Measurements from ENCODE around the gene TMEM163.

DNA sequence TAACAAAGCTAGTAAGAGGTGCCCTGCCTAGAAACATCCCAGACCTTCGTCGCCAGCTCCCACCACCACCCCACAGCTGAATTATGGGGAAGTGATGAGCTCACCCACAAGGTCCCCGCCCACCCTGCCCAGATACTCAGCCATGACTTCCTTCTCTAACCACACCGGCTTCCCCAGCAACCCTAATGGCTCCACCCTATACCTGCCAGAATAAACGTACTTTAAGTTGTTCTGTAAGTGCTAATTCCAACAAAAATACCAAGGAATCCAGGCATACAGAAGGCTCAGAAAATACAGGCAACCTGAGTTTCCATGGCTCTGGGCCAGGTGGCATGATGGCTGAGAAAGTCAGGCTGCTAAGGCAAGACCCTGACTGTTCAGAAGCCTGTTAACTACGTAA is 39.1 kb downstream of the TMEM163 start:
- TF ChIP-seq SIN3A (IDR thresholded peaks at IDR 0.05; ENCODE audit: borderline replicate concordance, low read depth, low read length) (no peak), BCL6 (CRISPR knock-in tag; IDR thresholded peaks at IDR 0.05) (no peak), EZH2 (conservative IDR thresholded peaks at IDR 0.05; ENCODE audit: low read depth, low read length) (no peak), ZZZ3 (CRISPR knock-in tag; IDR thresholded peaks at IDR 0.05; ENCODE audit: borderline replicate concordance) (no peak), FOXM1 (CRISPR knock-in tag; IDR thresholded peaks at IDR 0.05) (no peak), MAZ (IDR thresholded peaks at IDR 0.05; ENCODE audit: borderline replicate concordance, low read depth, low read length) (no peak), MAZ (CRISPR knock-in tag; IDR thresholded peaks at IDR 0.05; ENCODE audit: low read depth) (no peak), ERF (CRISPR knock-in tag; IDR thresholded peaks at IDR 0.05) (no peak), SOX6 (IDR thresholded peaks at IDR 0.05) (no peak), SOX6 (CRISPR knock-in tag; IDR thresholded peaks at IDR 0.05) (no peak), FOXA1 (IDR thresholded peaks at IDR 0.05) (no peak), FOXA1 (CRISPR knock-in tag; IDR thresholded peaks at IDR 0.05) (no peak)
- TF ChIP-seq, protein P1, sequence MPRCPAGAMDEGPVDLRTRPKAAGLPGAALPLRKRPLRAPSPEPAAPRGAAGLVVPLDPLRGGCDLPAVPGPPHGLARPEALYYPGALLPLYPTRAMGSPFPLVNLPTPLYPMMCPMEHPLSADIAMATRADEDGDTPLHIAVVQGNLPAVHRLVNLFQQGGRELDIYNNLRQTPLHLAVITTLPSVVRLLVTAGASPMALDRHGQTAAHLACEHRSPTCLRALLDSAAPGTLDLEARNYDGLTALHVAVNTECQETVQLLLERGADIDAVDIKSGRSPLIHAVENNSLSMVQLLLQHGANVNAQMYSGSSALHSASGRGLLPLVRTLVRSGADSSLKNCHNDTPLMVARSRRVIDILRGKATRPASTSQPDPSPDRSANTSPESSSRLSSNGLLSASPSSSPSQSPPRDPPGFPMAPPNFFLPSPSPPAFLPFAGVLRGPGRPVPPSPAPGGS (CRISPR knock-in tag; IDR thresholded peaks at IDR 0.05): no peak
- TF ChIP-seq, protein P2, sequence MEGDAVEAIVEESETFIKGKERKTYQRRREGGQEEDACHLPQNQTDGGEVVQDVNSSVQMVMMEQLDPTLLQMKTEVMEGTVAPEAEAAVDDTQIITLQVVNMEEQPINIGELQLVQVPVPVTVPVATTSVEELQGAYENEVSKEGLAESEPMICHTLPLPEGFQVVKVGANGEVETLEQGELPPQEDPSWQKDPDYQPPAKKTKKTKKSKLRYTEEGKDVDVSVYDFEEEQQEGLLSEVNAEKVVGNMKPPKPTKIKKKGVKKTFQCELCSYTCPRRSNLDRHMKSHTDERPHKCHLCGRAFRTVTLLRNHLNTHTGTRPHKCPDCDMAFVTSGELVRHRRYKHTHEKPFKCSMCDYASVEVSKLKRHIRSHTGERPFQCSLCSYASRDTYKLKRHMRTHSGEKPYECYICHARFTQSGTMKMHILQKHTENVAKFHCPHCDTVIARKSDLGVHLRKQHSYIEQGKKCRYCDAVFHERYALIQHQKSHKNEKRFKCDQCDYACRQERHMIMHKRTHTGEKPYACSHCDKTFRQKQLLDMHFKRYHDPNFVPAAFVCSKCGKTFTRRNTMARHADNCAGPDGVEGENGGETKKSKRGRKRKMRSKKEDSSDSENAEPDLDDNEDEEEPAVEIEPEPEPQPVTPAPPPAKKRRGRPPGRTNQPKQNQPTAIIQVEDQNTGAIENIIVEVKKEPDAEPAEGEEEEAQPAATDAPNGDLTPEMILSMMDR (CRISPR knock-in tag; IDR thresholded peaks at IDR 0.05): no peak
- TF ChIP-seq, protein P3, sequence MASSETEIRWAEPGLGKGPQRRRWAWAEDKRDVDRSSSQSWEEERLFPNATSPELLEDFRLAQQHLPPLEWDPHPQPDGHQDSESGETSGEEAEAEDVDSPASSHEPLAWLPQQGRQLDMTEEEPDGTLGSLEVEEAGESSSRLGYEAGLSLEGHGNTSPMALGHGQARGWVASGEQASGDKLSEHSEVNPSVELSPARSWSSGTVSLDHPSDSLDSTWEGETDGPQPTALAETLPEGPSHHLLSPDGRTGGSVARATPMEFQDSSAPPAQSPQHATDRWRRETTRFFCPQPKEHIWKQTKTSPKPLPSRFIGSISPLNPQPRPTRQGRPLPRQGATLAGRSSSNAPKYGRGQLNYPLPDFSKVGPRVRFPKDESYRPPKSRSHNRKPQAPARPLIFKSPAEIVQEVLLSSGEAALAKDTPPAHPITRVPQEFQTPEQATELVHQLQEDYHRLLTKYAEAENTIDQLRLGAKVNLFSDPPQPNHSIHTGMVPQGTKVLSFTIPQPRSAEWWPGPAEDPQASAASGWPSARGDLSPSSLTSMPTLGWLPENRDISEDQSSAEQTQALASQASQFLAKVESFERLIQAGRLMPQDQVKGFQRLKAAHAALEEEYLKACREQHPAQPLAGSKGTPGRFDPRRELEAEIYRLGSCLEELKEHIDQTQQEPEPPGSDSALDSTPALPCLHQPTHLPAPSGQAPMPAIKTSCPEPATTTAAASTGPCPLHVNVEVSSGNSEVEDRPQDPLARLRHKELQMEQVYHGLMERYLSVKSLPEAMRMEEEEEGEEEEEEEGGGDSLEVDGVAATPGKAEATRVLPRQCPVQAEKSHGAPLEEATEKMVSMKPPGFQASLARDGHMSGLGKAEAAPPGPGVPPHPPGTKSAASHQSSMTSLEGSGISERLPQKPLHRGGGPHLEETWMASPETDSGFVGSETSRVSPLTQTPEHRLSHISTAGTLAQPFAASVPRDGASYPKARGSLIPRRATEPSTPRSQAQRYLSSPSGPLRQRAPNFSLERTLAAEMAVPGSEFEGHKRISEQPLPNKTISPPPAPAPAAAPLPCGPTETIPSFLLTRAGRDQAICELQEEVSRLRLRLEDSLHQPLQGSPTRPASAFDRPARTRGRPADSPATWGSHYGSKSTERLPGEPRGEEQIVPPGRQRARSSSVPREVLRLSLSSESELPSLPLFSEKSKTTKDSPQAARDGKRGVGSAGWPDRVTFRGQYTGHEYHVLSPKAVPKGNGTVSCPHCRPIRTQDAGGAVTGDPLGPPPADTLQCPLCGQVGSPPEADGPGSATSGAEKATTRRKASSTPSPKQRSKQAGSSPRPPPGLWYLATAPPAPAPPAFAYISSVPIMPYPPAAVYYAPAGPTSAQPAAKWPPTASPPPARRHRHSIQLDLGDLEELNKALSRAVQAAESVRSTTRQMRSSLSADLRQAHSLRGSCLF (CRISPR knock-in tag; IDR thresholded peaks at IDR 0.05; ENCODE audit: borderline replicate concordance): no peak

All from HepG2 (cell line).